Stimulated activated CD8-positive, alpha-beta memory T cell treated with anti-CD3 and anti-CD28 coated beads, Interleukin-15, amount 100 ng/mL, for 4 hours (primary cell): ENCODE results near the gene ZNF669.
"Not testable (repeated sequence)": the region's sequence is repeated elsewhere in the genome, so short reads cannot be mapped to it uniquely, and the experiment has no call there.

ENCODE experiments used
- DNase-seq, 2 donors: peaks; one replicate each; pipeline ENCODE4 v3.0.0-alpha.2; 2020; ENCODE audit warnings: low read depth in 2 of 2

ZNF669 gene

DNA sequence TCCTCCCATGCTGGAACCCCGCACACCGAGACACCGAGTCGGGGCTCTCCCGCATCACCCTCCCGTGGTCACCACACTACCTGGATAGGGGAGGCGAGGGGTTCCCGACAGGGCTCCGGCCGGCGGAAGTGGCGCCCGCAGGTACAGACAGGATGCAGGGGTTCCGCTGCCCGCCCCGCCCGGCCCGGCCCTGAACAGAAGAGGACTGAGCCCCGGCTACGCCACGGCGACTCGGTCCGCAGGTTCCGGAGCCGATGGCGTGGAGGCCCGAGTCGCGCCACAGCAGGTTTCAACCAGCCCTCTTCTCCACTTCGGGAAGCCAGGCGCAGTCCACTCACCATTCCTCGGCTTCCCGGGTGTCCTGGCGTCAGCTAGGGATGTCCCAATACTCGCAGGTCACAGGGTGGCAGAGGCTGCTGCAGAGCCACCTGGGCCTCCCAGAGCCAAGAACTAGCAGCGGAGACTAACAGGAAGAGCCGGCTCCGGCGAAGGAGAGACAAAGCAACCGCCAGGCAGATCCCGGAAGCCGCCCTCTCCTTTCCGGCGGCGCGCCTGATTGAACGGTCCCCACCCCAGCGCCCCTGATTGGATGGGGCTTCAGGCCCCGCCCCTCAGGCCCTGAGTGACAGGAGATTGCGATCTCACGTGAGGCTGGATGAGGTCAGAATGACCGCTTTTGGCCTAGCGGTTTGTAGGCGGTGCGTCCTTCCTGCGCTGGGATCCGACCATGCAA lies at the start of gene ZNF669:
Gene ZNF669 (minus strand): TSS at position 498 of the 733 bp plus-strand sequence. CDS start 157 bp downstream, at position 341.
- peak; percentile 75 to 82 for DNase-seq

DNA sequence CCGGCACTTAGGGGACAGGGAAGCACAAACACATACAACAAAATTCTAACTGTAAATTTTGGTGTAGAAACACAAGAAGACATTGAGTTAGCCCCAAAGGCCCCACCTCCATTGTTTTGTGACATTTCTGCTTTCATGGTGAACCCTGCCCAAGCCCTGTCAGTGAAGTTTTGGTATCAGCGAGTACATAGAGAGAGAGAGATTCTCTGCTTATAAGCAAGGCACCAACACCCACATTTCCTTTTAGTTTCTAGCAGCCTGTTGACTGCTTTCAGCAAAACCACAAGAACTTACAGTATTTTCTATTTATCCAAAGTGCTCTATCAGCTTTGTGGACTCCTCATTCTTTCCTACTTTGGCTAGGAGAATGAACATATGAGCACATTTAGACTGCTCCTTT lies 43.6 kb upstream of the ZNF669 start:
- no peak for DNase-seq

DNA sequence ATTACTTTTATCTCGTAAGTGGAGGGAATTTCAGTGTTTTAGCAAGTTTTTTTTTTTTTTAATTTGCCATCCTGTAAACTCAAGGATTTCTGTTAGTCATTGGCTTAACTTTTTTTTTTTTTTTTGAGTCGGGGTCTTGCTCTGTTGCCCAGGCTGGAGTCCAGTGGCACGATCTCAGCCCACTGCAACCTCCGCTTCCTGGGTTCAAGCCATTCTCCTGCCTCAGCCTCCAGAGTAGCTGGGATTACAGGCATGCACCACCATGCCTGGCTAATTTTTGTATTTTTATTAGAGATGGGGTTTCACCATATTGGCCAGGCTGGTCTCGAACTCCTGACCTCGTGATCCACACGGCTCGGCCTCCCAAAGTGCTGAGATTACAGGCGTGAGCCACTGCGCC lies 43.0 kb upstream of the ZNF669 start:
- not testable (repeated sequence) for DNase-seq

DNA sequence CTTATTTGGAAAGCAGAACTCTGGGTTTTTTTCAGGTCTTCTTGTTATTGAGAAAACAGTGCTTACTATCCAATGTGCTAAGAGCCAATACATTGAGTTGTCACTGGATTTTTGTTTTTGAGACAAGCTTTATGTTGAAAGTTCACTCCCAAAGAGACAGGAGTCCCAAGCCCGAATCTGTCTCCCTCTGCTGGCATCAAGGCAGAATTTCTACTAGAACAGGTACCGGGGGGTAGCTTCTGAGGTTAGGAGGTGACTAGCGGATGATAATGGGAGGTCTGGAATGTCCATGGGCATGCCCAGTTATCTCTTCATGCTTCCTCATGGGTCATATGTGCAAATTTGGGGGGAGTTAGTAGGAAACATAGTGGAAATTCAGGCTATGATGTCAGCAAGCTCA lies 42.5 kb upstream of the ZNF669 start:
- no peak for DNase-seq

DNA sequence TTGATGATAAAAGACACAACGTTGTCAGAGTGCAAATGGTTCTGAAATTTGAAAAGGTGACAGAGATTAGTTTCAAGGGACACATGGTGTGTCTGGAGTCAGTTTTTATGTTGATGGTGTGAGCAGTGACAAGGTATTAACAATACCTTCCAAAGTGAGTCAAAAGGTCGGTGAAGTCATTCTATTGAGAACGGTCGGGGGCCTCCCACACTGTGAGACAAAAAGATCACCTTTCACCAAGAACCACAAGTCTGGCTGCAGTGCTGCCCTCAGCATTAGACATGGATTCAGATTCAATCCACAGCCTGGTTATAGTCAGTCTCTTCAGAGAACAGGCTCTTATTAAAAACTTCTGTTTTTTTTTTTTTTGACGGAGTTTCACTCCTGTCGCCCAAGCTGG lies 41.1 kb upstream of the ZNF669 start:
- DNase-seq, result no peak

DNA sequence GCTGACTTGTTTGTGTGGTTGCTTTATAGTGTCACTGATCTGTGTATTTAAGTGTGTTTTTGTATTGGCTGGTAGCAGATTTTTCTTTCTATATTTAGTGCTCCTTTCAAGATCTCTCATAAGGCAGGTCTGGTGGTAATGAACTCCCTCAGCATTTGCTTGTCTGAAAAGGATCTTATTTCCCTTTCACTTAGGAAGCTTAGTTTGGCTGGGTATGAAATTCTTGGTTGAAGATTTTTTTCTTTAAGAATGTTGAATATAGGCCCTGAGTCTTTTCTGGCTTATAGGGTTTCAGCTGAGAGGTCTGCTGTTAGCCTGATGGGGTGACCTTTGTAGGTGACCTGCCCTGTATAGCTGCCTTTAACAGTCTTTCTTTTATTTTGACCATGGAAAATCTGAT lies 35.4 kb upstream of the ZNF669 start:
- DNase-seq, result not testable (repeated sequence)

DNA sequence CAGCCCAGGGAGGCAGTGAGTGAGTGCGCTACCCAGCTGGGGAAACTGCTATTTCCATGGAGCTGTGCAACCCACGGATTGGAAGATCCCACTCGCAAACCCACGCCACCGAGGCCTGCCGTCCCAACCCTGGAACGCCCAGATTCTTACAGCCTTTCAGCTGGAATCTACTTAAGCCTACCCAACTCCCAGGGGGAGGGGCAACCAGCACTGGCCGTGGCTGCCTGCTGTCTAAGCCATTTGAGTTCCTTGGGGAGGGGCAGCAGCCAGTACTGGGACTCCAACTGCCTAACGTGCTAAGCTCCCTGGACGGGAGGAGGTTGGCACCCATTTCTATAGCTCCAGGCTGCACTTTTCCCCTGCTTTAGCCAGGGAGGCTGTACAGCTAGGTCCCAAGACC lies 27.1 kb upstream of the ZNF669 start:
- DNase-seq, result no peak

DNA sequence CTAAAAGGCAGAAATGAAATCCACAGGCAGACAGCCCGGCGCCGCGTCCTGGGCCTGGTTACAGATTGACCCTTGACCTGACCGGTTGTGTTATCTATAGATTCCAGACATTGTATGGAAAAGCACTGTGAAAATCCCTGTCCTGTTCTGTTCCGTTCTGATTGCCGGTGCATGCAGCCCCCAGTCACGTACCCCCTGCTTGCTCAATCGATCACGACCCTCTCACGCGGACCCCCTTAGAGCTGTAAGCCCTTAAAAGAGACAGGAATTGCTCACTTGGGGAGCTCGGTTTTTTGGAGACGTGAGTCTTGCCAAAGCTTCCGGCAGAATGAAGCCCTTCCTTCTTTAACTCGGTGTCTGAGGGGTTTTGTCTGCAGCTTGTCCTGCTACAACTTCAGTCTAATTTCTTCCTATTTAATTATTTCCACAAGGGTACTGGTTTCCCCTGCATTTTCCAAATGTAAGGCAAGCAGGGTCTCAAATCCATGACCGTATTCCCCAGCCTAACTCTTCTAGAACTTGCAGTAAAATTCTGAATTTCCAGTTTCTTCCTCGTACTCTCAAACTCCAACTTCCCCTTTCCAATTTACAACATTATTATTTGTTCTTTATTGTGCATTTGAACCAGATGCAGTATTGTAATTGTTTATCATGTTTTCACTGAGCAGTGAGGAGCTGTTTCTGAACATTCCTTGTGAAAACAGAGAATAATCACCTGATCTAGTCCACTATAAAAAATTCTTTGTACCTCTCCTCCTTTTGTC lies 23.5 kb upstream of the ZNF669 start:
- not testable (repeated sequence) for DNase-seq

DNA sequence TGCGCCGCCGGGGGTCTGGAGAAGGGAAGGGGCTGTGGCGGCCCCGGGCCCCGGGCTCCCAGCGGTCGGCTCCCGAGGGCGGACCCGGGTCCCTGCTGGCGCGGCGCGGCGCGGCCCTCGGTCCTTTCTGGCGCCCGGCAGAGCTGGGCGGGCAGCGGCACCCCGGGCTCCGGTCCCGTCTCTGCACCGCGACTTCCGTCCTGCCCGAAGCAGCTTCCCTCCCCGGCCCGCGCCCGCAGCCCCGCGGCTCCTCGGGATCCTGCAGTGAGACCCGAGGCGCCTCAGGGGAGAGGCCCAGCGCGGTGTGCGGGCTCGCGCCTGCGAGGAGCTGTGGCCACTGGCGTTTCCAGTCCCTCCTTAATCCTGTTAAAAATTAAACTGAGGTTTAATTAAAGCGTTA lies 22.4 kb upstream of the ZNF669 start:
- not testable (repeated sequence) for DNase-seq

DNA sequence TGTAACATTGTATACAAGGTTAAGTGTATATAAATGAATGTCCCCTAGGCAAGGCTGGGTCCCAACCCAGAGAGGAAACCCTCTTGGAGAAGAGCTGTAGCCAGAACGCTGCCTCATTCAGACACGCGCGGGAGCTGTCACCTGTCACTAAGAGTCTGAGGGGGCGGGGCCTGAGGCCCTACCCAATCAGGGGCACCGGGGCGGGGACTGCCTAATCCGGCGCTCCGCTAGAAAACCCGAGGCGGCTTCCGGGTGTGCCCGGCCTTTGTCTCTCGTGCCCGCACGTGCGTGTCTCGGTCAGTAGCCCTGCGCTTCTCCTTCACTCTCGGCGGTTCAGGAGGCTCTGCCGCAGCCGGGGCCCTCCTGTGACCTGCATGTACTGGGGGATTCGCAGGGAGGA lies 22.0 kb upstream of the ZNF669 start:
- DNase-seq, result not testable (repeated sequence)

DNA sequence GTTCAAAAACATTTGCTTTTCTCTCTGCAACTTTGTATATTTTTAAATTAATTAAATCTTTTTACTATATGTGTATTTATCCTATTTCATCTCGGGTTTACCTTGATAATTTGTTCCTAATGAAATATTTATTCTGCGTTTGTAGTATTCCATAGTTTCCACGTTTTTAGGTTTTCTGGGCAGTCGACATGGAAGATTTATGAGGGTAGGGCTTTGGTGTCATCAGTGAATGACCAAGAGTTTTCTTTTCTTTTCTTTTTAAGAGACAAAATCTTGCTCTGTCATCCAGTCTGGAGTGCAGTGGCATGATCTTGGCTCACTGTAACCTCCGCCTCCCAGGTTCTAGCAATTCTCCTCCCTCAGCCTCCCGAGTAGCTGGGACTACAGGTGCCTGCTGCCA lies 17.2 kb upstream of the ZNF669 start:
- no peak for DNase-seq

DNA sequence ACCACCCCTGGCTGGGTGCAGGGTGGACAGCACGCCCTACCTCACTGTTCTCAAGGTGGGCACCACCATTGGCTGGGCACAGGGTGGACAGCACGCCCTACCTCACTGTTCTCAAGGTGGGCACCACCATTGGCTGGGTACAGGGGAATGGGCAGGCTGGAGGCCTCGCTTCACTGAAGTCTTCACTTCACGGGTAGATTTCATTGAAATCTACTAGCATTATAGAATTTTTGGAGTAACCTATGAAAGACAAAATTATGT lies 16.2 kb upstream of the ZNF669 start:
- DNase-seq, result not testable (repeated sequence)

DNA sequence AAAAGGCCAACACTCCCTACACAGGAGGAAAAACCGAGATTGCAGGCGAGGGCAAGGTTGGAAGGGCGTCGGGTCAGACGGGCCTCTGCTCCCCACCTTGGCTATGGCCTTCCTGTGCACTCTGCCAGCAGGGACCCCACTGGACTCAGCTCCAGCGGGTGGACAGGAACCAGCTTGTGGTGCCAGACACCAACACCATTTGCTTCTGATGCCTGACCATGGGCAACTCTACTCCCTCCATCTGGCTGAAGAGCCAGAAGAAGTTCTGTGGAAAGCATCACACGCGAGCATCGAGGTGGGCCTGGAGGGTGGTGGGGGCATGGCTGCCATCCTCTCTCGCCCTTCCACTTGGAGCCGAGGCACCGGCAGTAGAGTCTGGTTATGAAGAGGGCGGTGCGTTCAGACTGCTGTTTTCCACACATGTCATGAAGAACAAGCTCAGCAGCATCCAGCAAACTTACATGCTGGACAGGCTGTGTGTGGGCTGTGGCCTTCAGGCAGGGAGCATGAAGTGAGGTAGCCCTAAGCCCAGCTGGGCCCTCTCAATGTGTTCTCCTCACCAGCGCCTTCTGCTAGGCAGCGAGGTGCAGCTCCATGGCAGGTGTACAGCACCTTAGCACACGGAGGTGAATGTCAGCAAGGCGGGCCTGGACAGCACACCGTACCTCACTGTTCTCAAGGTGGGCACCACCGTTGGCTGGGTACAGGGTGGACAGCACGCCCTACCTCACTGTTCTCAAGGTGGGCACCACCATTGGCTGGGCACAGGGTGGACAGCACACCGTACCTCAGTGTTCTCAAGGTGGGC lies 15.6 kb upstream of the ZNF669 start:
- no peak for DNase-seq

DNA sequence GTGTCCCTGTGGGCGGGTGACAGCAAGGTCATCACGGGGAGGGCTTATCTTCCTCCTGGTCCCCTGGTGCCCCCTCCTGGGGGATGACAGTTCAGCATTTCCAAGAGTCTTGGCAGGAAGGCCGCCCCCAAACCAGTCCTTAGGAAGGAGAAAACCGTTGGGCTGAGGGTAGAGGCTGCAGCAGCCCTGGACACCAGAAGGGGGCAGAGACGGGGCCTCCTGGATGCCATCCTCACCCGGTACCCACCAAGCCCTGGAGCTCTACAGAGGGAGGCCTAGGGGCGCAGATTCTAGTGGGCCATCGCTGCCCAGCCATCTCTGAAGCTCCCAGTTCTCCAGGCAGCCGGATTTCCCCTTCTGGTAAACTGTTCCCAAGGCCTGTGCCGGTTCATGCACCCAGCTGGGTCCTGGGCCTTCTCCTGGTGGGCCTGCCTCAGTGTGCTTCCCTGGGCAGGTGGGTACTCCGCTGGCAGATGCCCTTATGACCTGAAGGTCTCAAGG lies 14.8 kb upstream of the ZNF669 start:
- no peak for DNase-seq

DNA sequence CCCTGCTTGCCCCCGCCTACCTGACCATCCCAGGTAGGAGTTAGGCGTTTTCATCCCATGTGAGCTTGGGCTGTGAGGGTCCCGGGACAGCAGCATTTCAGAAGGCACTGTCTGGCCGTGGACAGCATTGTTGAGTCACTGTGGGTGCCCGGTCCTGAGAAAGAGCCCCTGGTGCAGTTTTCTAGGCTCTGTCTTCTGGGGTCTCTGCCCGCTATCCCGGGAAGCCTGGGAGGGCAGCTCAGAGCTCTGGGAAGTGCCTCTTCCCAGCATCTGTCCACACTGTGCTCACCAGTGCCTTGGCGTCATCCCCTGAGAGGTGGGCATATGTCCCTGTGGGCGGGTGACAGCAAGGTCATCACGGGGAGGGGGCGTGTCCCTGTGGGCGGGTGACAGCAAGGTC lies 11.4 kb upstream of the ZNF669 start:
- no peak for DNase-seq

DNA sequence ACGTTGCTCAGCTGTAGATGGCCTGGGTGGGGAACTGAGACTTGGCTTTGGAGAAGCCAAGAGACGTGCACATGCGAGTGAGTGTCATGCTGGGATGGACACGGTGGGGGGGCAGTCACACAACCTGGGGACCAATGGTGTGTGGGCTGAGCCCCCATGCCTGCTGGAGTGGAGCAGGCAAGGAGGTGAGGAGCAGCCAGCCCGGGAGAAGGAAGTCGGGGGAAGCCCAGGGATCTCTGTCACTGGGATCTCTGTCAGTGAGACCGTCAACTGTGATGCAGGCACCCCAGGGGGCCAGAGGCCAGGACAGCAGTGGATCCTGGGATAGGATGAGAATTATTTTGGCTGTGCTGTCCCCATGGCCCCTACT lies 11.0 kb upstream of the ZNF669 start:
- DNase-seq, result no peak

DNA sequence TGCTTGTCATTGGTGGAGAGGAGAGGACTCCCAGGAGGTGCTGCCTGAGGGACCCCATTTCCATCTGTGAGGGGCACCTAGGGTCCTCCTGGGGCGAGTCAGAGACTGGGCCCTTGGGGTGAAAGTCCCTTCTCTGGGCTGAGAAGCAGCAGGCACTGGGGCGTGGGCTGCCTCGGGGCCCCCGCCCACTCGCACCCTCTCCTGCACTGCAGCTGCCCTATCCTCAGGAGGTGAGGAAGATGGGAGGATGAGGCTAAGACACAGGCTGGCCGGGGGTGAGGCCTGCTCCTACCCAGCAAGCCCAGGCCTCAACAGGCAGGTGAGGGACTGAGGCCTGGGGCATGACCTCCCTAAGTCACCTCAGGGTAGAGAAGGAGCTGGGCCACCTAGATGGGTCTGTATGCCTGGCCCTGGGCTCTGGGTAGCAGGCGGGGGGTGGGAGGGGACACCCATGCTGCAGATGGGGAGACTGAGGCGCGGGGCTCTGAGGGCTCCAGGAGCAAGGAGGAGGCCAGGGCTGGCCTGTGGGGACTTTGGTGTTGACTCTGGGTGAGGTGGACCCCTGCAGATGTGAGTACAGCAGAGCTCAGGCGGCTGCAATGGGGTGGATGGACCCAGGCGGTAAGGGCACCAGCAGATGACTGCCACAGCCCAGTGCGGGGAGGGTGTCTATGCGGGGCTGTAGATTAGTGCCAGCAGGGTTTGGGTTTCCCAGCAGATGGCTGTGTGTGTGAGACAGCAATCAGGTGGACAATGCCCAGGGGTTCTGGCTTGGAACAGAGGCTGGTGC lies 10.4 kb upstream of the ZNF669 start:
- DNase-seq, result no peak

DNA sequence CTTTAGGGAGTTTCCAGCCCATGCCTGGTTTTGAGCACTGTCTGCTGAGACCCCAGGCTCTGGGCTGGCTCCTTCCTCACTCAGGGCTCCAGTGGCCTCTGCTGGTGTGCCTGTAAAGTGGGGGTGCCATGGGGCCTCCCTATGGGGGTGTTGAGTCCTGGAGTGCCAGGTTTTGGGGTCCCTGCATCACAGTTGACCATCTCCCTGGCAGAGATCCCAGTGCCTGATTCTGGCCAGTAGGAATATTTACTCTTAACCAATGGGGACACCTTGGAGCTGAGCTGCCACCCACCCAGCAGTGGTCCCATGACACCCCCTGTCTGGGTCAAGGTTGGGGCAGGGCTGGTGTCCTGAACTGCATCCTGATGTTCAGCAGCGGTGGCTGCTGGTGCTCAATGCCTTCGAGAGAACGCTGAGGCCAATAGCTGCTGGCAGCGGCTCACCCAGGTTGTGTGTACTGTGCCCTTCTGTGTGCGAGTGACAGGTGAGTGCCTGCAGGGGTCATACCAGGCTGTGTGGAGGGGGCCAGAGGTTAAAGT lies 9.6 kb upstream of the ZNF669 start:
- no peak for DNase-seq

DNA sequence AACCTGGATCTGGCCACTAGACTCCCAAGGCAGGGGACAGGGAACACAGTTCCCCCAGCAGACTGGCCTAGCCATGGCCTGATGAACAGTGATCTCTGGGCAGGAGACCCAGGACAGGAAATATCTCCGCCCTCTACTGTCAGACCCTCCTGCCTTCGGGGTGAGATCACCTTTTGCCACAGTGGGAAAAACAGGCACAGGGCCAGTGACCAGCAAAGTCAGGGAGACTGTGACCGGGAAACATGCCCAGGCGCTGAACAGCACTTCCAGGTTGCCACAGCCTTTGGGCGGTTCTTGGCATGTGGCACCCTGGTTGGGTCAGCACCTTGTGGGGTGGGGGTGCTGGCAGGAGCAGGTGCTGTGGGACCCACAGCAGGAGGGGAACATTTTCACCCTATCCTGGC lies 8.9 kb upstream of the ZNF669 start:
- no peak for DNase-seq

DNA sequence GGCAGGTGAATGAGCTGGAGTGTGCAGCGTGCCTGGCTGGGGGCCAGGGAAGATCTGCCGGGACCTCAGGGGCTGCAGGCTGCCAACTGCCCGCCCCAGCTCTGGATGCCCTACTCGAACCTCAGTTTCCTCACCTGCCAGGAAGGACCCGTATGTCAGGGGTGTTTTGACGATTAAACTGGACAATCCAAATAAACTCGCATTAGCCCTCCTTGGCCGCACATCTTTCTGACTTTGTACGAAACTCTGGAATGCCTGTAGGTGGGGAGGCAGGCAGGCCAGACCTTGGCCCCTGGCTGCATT lies 8.3 kb upstream of the ZNF669 start:
- no peak for DNase-seq

DNA sequence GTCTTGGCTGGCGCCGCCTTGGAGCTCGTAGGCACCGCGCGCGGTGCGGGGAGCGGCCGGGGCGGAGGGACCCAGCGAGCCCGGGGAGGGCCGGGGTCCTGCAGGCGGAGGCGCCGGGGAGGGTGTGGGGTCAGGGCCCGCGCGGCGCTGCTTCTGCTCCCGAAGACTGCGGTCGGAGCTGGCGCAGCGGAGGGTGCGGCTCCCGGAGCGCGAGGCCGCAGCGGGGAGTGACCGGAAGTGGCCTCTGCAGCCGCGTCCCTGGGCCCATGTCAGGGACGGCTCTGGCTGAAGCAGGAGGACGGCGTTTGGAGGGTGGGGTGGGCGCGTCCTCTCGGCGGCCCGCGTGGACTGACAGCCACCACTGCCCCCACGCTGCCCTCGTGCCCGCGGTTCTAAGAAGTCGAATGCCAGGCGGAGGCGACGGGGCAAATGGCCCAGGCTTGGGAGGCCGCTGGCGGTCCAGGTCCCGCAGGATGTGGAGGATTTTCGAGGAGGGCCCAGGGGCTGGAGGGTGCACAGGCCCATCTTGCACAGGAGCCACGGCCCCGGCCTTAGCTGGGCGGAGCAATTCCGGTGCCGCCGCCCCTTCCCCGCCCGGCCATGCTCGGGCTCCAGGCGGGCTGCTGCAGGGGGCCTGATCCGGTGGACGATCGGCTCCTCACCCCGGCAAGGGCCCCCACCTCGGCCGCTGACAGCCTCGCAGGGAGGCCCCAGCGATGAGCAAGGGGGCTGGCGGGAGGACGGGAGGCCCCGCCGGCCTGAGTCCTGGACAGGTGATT lies 7.7 kb upstream of the ZNF669 start:
- no peak for DNase-seq
